Gastrocnemius medialis (tissue), 4 donors: ENCODE data around the gene KDM6B.

Experiments
- POLR2A ChIP-seq, 2 donors: fragments of 450-650 bp; IDR thresholded peaks; one replicate each; pipeline ENCODE4 v1.6.1; 2017; ENCODE audit warnings: antibody characterized with exemption in 2 of 2, mild to moderate bottlenecking in 2 of 2, moderate library complexity in 2 of 2
- TF ChIP-seq, protein P1 (sequence below), 5 experiments: fragments of 450-650 bp in 3 of 5; fragments of 200-600 bp in 2 of 5; sonication (generic) in 2 of 5; IDR thresholded peaks in 4 of 5; conservative IDR thresholded peaks in 1 of 5; 1 replicate in 4 of 5; 2 replicates in 1 of 5; pipeline ENCODE4 v1.5.1; 2016 to 2019; ENCODE audit warnings: antibody characterized with exemption in 5 of 5, mild to moderate bottlenecking in 3 of 5, moderate library complexity in 3 of 5

DNA sequence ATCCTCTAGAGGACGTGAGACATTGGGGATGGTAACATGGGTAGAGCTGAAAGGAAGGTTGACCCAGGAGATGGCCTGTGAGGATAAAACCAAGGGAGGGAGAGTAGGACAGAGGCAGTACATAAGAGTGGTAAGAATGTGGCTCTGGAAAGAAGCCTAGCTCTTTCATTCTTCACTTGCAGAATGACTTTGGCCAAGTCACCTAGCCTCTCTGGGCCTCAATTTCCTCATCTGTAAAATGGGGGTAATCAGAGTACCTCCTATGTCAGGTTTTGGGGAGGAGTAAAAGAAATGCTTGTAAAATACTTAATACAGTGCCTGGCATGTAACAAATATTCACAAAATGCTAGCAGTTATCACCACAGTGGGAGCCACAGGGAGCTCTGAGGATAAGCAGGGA lies 6.9 kb downstream of the KDM6B start:
- TF ChIP-seq, protein P1, sequence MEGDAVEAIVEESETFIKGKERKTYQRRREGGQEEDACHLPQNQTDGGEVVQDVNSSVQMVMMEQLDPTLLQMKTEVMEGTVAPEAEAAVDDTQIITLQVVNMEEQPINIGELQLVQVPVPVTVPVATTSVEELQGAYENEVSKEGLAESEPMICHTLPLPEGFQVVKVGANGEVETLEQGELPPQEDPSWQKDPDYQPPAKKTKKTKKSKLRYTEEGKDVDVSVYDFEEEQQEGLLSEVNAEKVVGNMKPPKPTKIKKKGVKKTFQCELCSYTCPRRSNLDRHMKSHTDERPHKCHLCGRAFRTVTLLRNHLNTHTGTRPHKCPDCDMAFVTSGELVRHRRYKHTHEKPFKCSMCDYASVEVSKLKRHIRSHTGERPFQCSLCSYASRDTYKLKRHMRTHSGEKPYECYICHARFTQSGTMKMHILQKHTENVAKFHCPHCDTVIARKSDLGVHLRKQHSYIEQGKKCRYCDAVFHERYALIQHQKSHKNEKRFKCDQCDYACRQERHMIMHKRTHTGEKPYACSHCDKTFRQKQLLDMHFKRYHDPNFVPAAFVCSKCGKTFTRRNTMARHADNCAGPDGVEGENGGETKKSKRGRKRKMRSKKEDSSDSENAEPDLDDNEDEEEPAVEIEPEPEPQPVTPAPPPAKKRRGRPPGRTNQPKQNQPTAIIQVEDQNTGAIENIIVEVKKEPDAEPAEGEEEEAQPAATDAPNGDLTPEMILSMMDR (IDR thresholded peaks at IDR 0.05 in 4 of 5, conservative IDR thresholded peaks at IDR 0.05 in 1 of 5): no peak
- no peak for TF ChIP-seq POLR2A (IDR thresholded peaks at IDR 0.05)
